Measurements from ENCODE around the gene IL9. TPM values are rescaled to one million over a fixed set of nuclear protein-coding genes. Genes with fewer than 3 reads are reported as not detected.

Gene IL9
- total RNA-seq = not detected
- not detected for polyA plus RNA-seq (ENCODE audit: insufficient read depth in 1 of 8, insufficient read length in 8 of 8, low replicate concordance in 1 of 8)
- long read RNA-seq, donor 1 = 0 reads
- long read RNA-seq, donor 2 = 0 reads
- long read RNA-seq, donor 3 = 0 reads
- long read RNA-seq, donor 4 = 0 reads
- long read RNA-seq, donor 5 = 0 reads
- long read RNA-seq, donor 6 = 0 reads
- long read RNA-seq, donor 7 = 0 reads
- long read RNA-seq, donor 8 = 0 reads
- long read RNA-seq, donor 9 = 0 reads
- long read RNA-seq, donor 10 = 0 reads
- long read RNA-seq, donor 11 = 0 reads

DNA sequence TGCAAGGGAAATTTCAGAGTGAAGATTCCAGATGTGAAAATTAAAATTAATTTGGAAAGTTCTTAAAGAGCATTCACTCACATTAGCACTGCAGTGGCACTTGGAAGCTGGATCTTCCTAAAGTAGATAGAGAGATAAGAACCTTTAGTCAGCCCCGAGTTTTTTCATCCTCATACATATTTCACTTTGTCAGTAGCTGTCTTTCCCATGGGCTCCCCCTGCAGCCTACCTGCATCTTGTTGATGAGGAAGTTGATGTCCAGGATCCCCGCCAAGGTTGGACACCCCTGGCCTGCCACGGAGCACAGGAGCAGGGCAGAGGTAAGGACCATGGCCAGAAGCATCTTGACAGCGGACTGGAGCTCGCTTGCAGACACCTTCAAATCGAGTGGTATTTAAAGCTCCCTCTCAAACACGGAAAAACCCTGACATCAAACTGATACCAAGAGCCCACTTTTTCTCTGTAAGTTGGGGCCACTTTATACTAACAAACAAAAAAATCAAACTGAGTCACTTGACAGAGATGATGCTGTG is at the start of gene IL9:
IL9 (minus strand) TSS at position 368 of the 533 bp plus-strand sequence; CDS start at position 343, 25 bp downstream.
- no peak for DNase-seq
- Histone ChIP-seq H3K27ac (ENCODE audit: low read length) (no peak within 1 kb of the TSS), H3K27me3 (ENCODE audit: control insufficient read depth, insufficient read depth, low read length) (peaks cover 9% of the 10 kb centered on the region), H3K4me3 (ENCODE audit: low read length) (no peak within 1 kb of the TSS), H3K9me3 (replicated peaks; ENCODE audit: control insufficient read depth, low read depth, low read length) (no peaks in the 10 kb centered on the region), H3K4me1 (ENCODE audit: control insufficient read depth, insufficient read depth, low read length) (no peaks in the 10 kb centered on the region), H3K36me3 (ENCODE audit: control insufficient read depth, insufficient read depth, low read length) (no peaks in the 10 kb centered on the region)
- WGBS (ENCODE audit: insufficient coverage) = 65% methylated on average over 4 of the region's 7 CpGs

DNA sequence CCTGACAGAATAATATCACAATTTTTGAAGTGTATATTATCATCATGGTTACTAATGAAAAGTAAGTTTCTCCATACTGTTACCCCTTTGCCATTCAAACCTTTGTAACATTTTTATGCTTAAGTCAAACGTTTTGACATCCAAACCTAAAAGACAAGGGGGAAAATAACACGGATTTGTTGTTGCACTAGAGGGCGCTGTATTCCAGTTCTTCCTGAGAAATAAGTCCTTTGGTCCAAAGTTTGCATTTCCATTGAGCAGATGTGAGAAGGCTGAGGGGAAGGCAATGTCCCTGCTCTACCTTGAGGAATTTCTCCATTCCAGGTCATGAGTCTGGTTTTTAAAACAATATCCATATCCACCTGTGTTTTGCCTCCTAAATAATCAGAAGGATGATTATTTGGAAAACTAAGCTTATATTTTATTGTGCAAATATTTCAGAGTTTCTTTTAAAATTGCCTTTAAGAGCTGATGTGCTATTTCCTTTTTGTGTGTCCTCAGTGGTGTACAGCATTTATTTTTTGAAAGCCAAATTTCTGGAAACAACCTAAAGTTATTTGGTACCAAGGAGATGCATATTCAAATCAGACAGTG is 49.4 kb upstream of the IL9 start:
- peak; percentile 92 for DNase-seq
- no peaks in the 10 kb centered on the region for H3K4me1 ChIP-seq (ENCODE audit: control insufficient read depth, insufficient read depth, low read length)
- H3K9me3 ChIP-seq (replicated peaks; ENCODE audit: control insufficient read depth, low read depth, low read length) = no peaks in the 10 kb centered on the region
- no peak overlapping the region for H3K27ac ChIP-seq (ENCODE audit: low read length)
- no peaks in the 10 kb centered on the region for H3K36me3 ChIP-seq (ENCODE audit: control insufficient read depth, insufficient read depth, low read length)
- 0% methylated on average over 2 of the region's 3 CpGs for WGBS (ENCODE audit: insufficient coverage)
- H3K4me3 ChIP-seq (ENCODE audit: low read length) = no peak overlapping the region
- H3K27me3 ChIP-seq (ENCODE audit: control insufficient read depth, insufficient read depth, low read length) = no peaks in the 10 kb centered on the region

GRCh38 chr5:135944564-135944963 is 48.9 kb upstream of the IL9 start:
- DNase-seq = no peak
- no peaks in the 10 kb centered on the region for H3K27me3 ChIP-seq (ENCODE audit: control insufficient read depth, insufficient read depth, low read length)

GRCh38 chr5:135942202-135942771 is 46.6 kb upstream of the IL9 start:
- H3K27ac ChIP-seq (ENCODE audit: low read length) = no peak overlapping the region
- H3K4me3 ChIP-seq (ENCODE audit: low read length) = no peak overlapping the region
- WGBS (ENCODE audit: insufficient coverage) = 47% methylated on average over 2 of the region's 3 CpGs
- no peaks in the 10 kb centered on the region for H3K36me3 ChIP-seq (ENCODE audit: control insufficient read depth, insufficient read depth, low read length)
- no peak for DNase-seq
- no peaks in the 10 kb centered on the region for H3K4me1 ChIP-seq (ENCODE audit: control insufficient read depth, insufficient read depth, low read length)
- H3K27me3 ChIP-seq (ENCODE audit: control insufficient read depth, insufficient read depth, low read length) = no peaks in the 10 kb centered on the region
- H3K9me3 ChIP-seq (replicated peaks; ENCODE audit: control insufficient read depth, low read depth, low read length) = no peaks in the 10 kb centered on the region

More at GRCh38 chr5:135944564-135944963, 48.9 kb upstream of the IL9 start:
- Histone ChIP-seq H3K4me3 (ENCODE audit: low read length) (no peak overlapping the region), H3K4me1 (ENCODE audit: control insufficient read depth, insufficient read depth, low read length) (no peaks in the 10 kb centered on the region), H3K36me3 (ENCODE audit: control insufficient read depth, insufficient read depth, low read length) (no peaks in the 10 kb centered on the region), H3K9me3 (replicated peaks; ENCODE audit: control insufficient read depth, low read depth, low read length) (no peaks in the 10 kb centered on the region), H3K27ac (ENCODE audit: low read length) (no peak overlapping the region)

DNA sequence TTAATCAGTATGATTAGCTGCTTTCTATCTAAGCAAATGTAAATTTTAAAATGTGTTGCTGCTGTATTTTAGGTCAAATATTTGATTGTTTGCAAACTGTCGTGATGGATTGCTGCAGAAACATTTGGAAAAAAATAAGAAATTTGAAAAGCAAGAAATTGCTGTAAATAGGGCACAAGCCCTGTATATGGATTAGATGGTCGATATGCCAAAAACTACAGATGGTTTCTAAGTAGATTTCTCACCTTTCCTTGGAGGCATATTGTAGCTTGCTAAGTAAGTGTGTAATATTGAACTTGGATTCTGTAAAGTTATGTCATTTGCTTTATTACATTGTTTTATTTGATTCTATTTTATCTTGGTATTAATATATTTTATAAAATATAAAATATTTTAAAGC is 46.1 kb upstream of the IL9 start:
- Histone ChIP-seq H3K27me3 (ENCODE audit: control insufficient read depth, insufficient read depth, low read length) (no peaks in the 10 kb centered on the region), H3K9me3 (replicated peaks; ENCODE audit: control insufficient read depth, low read depth, low read length) (no peaks in the 10 kb centered on the region), H3K27ac (ENCODE audit: low read length) (no peak overlapping the region), H3K4me1 (ENCODE audit: control insufficient read depth, insufficient read depth, low read length) (no peaks in the 10 kb centered on the region), H3K4me3 (ENCODE audit: low read length) (no peak overlapping the region), H3K36me3 (ENCODE audit: control insufficient read depth, insufficient read depth, low read length) (no peaks in the 10 kb centered on the region)
- DNase-seq = no peak
- WGBS (ENCODE audit: insufficient coverage) = 100% methylated on average over 1 of the region's 2 CpGs

- no peak for DNase-seq
- no peaks in the 10 kb centered on the region for H3K9me3 ChIP-seq (replicated peaks; ENCODE audit: control insufficient read depth, low read depth, low read length)
- no peaks in the 10 kb centered on the region for H3K4me1 ChIP-seq (ENCODE audit: control insufficient read depth, insufficient read depth, low read length)
- no peak overlapping the region for H3K4me3 ChIP-seq (ENCODE audit: low read length)
- no peaks in the 10 kb centered on the region for H3K36me3 ChIP-seq (ENCODE audit: control insufficient read depth, insufficient read depth, low read length)
- H3K27ac ChIP-seq (ENCODE audit: low read length) = no peak overlapping the region
- WGBS (ENCODE audit: insufficient coverage) = 94% methylated on average over 2 of the region's 5 CpGs
- H3K27me3 ChIP-seq (ENCODE audit: control insufficient read depth, insufficient read depth, low read length) = no peaks in the 10 kb centered on the region
These were observed 41.7 kb upstream of the IL9 start for GRCh38 chr5:135937245-135937911.

DNA sequence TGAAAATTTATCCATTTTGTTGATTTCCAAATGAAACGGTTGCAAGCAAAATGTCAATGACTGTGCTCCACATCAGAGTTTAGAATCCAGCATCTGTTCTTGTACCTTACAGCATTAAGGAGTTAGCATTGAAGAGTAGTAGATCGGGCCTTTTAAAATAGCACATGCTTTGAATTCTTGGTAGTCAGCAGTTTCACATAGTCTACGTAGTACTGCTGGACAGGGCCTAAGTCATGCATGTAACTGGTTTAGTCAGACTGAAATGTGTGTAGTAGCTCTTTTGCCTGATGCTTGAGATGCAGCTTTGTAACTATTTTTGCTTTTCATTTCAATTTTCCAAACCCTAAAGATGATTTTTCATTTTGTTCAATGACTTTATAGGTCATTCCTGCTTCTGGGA is 39.3 kb upstream of the IL9 start:
- peaks cover 3% of the 10 kb centered on the region for H3K4me1 ChIP-seq (ENCODE audit: control insufficient read depth, insufficient read depth, low read length)
- no peaks in the 10 kb centered on the region for H3K9me3 ChIP-seq (replicated peaks; ENCODE audit: control insufficient read depth, low read depth, low read length)
- no peaks in the 10 kb centered on the region for H3K36me3 ChIP-seq (ENCODE audit: control insufficient read depth, insufficient read depth, low read length)
- H3K4me3 ChIP-seq (ENCODE audit: low read length) = no peak overlapping the region
- WGBS (ENCODE audit: insufficient coverage) = 17% methylated on average over 1 of the region's 3 CpGs
- H3K27me3 ChIP-seq (ENCODE audit: control insufficient read depth, insufficient read depth, low read length) = peaks cover 15% of the 10 kb centered on the region
- peak; percentile 54 for DNase-seq
- no peak overlapping the region for H3K27ac ChIP-seq (ENCODE audit: low read length)

DNA sequence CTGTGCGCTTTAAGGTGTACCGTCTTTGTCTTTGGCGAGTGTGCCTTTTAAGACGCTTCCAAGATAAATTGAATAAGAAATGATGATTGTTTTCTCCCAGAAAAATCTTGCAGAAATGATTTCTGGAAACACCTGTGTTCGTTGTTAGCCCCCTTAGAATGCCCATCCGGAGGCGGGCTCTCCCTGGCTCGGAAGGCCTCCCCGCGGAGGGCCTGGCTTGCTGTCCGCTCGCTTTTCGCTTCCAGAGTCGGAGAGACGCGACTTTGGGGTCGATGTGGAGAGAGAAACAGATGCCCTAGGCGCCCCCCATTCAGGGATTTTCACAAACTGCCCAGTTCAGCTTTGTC is 35.3 kb upstream of the IL9 start:
- DNase-seq = no peak
- no peak overlapping the region for H3K4me3 ChIP-seq (ENCODE audit: low read length)
- peaks cover 23% of the 10 kb centered on the region for H3K27me3 ChIP-seq (ENCODE audit: control insufficient read depth, insufficient read depth, low read length)
- no peaks in the 10 kb centered on the region for H3K9me3 ChIP-seq (replicated peaks; ENCODE audit: control insufficient read depth, low read depth, low read length)
- H3K36me3 ChIP-seq (ENCODE audit: control insufficient read depth, insufficient read depth, low read length) = no peaks in the 10 kb centered on the region
- H3K4me1 ChIP-seq (ENCODE audit: control insufficient read depth, insufficient read depth, low read length) = peaks cover 3% of the 10 kb centered on the region
- no peak overlapping the region for H3K27ac ChIP-seq (ENCODE audit: low read length)
- WGBS (ENCODE audit: insufficient coverage) = 20% methylated on average over 6 of the region's 18 CpGs

DNA sequence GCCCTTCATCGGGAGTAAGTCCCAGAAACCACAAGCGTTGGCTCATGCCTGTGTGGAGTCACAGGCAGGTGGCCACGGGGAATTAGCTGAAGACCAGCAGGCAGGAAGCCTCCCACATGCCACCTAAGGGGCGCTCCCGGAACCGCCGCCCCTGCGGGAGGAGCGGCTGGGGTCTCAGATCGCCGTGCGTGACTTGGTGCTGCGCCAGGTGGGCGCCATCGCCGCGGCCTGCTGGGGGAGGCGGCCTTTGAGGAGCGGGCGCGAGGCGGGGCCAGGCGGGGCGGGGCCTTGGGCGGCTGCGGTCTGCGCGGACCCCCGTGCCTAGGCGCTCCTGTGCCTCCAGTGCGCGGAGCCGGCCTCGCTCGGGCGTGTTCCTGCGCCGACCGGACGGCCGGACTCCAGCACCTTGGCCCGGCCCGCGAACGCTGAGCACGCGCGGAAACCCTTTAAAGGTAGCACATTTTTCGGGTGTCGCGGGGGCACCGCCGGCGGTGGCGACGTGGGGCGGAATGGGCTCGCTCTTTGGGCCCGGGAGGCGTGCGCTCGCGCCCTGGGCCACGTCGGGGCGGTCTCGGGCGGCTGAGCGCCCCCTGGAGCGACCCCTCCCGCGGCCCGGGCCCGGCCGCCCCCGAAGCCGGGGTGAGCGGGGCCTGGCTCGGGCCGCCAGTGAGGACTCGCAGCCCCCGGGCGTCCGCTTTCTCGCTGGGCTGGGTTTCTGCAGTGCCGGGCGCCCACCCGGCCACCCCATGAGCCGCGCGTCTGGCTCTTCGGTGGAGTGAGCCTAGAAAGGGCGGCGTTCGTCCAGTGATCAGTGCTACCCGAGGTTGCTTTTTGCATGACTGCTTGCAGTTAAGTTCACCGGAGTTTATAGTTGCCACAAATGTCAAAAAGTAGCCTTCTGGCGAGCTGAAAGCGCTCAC is 34.6 kb upstream of the IL9 start:
- H3K27ac ChIP-seq (ENCODE audit: low read length) = no peak overlapping the region
- no peak for DNase-seq
- no peaks in the 10 kb centered on the region for H3K9me3 ChIP-seq (replicated peaks; ENCODE audit: control insufficient read depth, low read depth, low read length)
- peaks cover 3% of the 10 kb centered on the region for H3K4me1 ChIP-seq (ENCODE audit: control insufficient read depth, insufficient read depth, low read length)
- H3K36me3 ChIP-seq (ENCODE audit: control insufficient read depth, insufficient read depth, low read length) = no peaks in the 10 kb centered on the region
- H3K27me3 ChIP-seq (ENCODE audit: control insufficient read depth, insufficient read depth, low read length) = peaks cover 23% of the 10 kb centered on the region
- H3K4me3 ChIP-seq (ENCODE audit: low read length) = peak overlapping the region; percentile 13
- WGBS (ENCODE audit: insufficient coverage) = 1% methylated on average over 98 of the region's 99 CpGs

All from muscle of leg (tissue), 16 donors.